D721Med (cell line): ENCODE data around the gene SLC7A14.
"Not testable (repeated sequence)": the region's sequence is repeated elsewhere in the genome, so short reads cannot be mapped to it uniquely, and the experiment has no call there.

Experiments
- DNase-seq: peaks from one replicate; pipeline ENCODE4 v3.0.0; 2011; ENCODE audit warnings: low spot score; ENCODE audit not compliant: insufficient read length
- FAIRE-seq: peaks from 2 replicates; lab custom pipeline; 2011; peaks lifted over from hg19 to GRCh38; lab: Jason Lieb, UNC
- CTCF ChIP-seq: IDR thresholded peaks from 2 replicates; pipeline ENCODE4 v1.5.1; 2012; ENCODE audit warnings: mild to moderate bottlenecking, control low read depth; ENCODE audit not compliant: insufficient read depth; ENCODE audit errors: missing control alignments

Gene SLC7A14

DNA sequence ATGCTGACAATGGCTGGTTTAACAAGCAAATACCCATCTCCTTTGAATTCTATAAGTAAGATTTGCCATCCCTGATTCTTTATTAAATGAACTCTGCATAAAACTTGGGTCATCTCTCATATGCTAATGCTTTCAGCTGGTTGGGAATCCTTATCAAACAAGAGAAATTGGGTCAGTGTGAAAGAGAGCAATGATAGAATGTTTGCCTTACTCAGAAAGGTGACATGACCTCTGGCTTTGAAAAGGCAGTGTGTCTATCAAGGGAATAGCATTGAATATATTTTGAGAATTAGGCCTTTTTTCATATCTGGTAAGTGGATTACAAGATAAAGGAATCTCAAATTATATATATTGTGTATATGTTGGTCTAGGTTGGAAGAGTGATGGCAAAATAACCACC is 8.7 kb upstream of the SLC7A14 start:
- TF ChIP-seq CTCF = no peak
- FAIRE-seq = no peak
- DNase-seq = no peak

DNA sequence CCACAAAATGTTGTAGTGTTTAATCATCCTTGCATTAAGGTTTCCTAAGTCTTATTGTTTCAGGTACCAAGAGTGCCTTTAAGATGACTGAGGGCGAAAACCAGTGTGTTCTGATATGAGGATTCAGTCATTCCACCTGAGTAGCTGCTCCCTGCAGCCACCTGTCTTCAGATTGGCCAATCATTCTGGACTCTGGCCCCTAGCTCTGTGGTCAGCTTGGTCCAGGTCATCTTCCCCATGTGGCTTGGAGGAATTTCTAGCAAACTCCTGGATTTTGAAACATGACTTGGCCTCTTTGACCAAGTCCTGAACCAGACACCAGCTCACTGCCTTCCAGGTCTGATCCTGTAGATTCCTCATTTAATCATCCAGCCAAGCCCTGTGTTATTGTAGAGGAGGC is 7.8 kb upstream of the SLC7A14 start:
- TF ChIP-seq CTCF = no peak
- FAIRE-seq = no peak
- DNase-seq = no peak

DNA sequence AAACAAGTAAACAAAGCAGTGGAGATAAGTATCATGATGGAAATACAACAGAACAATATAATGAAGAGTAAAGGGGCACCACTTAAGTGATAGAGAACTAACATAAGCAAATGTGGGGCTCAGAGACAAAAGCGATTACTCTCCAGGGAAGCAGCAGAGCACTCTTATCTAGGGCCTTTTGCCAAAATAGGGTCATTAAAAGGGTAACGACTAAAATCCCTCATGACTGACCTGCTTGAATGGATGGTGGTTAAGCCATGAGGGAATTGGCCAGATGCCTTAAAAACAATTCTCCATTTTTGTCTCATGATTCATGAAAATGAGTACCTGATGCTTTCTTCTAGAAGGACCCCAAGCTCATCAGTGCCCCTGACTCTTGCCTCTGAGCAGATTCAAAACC is 3.2 kb upstream of the SLC7A14 start:
- no peak for DNase-seq

GRCh38 chr3:170585008-170585936 is 603 bp downstream of the SLC7A14 start:
- no peak for FAIRE-seq
- DNase-seq = peak; percentile 34
- no peak for TF ChIP-seq CTCF

More for the DNA sequence above, 3.2 kb upstream of the SLC7A14 start:
- no peak for FAIRE-seq
- no peak for TF ChIP-seq CTCF

DNA sequence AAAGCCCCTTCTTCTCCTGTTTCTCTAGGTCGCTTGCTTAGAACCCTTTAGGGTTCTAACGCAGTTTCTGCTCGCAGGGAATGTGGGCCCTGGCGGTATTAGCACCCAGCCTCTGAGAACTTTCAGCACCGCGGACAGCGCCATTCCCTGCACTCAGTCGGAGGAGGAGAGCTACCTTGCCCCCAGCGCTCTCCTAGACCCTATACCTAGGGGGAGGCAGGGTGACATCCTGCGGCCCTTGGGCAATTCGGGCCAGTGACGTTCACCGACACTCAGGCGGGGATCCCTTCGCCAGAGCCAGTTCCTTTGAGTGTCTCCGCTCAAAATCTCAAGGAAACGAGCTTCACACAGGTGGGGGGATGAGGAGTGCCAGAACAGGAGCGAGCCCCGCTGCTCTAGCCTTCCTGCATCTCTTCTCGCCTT is 1.3 kb downstream of the SLC7A14 start:
- no peak for TF ChIP-seq CTCF
- DNase-seq (no peak), FAIRE-seq (no peak)

DNA sequence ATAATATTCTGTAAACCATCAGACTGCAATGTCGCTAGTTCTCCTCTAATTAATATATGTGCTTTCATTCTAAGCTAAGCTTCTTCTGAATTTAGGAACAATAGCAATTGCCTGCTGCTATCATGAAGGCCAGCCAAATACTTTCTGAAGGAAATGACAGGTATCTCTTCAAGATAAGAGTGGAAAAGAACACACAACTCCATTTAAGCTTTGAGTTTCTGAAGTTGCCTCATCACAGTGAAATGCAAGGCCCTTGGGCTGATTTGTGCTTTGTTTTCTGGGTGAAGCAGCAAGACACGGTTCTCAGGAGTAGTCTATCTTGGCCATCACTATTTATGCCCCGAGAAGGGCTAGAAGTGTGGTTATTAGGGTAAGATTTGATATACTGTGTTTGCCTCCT is 6.2 kb downstream of the SLC7A14 start:
- TF ChIP-seq CTCF = no peak
- DNase-seq = no peak
- no peak for FAIRE-seq

DNA sequence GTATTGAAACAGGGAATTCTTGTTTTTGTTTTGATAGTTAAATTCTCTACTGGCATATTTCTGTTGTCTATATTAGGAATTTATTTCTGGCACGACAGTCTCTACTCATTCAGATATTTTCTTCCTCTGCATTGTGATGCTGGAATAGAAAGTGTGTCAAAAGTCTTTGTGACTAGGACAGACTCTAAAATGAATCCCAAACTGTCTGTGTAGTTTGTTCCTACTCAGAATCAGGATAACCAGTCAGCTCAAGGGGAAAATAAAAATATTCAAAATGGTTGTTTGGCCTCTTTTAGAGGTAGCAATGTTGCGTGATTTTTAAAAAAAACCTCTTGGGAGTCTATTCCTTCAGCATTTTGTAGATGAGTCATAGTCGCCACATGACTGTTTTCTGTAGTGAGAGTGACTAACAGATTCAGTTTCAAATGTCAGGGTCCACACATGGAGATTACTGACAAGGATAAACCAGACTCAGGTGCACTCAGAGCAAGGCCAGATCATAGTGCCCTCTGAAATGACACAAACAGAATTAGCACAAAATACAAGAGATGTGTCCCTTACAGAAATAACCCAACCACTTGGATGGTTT is 13.1 kb downstream of the SLC7A14 start:
- FAIRE-seq (no peak), DNase-seq (no peak)
- TF ChIP-seq CTCF = no peak

DNA sequence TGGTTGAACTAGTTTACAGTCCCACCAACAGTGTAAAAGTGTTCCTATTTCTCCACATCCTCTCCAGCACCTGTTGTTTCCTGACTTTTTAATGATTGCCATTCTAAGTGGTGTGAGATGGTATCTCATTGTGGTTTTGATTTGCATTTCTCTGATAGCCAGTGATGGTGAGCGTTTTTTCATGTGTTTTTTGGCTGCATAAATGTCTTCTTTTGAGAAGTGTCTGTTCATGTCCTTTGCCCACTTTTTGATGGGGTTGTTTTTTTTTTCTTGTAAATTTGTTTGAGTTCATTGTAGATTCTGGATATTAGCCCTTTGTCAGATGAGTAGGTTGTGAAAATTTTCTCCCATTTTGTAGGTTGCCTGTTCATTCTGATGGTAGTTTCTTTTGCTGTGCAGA is 18.3 kb downstream of the SLC7A14 start:
- not testable (repeated sequence) for DNase-seq, FAIRE-seq
